Measurements from ENCODE around the gene RAB10.

GRCh38 chr2:26016012-26016705 is 17.7 kb upstream of the RAB10 start:
- TF ChIP-seq, protein P1, sequence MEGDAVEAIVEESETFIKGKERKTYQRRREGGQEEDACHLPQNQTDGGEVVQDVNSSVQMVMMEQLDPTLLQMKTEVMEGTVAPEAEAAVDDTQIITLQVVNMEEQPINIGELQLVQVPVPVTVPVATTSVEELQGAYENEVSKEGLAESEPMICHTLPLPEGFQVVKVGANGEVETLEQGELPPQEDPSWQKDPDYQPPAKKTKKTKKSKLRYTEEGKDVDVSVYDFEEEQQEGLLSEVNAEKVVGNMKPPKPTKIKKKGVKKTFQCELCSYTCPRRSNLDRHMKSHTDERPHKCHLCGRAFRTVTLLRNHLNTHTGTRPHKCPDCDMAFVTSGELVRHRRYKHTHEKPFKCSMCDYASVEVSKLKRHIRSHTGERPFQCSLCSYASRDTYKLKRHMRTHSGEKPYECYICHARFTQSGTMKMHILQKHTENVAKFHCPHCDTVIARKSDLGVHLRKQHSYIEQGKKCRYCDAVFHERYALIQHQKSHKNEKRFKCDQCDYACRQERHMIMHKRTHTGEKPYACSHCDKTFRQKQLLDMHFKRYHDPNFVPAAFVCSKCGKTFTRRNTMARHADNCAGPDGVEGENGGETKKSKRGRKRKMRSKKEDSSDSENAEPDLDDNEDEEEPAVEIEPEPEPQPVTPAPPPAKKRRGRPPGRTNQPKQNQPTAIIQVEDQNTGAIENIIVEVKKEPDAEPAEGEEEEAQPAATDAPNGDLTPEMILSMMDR (IDR thresholded peaks at IDR 0.05): no peak
- no peak for TF ChIP-seq POLR2A (IDR thresholded peaks at IDR 0.05)
